ENCODE measurements around the gene PDXDC1. TPM values are rescaled to one million over a fixed set of nuclear protein-coding genes. Genes with fewer than 3 reads are reported as not detected.
"Not testable (repeated sequence)": the region's sequence is repeated elsewhere in the genome, so short reads cannot be mapped to it uniquely, and the experiment has no call there.

The PDXDC1 gene
- total RNA-seq, 1 donor from 2014 or later = 69.1 TPM

DNA sequence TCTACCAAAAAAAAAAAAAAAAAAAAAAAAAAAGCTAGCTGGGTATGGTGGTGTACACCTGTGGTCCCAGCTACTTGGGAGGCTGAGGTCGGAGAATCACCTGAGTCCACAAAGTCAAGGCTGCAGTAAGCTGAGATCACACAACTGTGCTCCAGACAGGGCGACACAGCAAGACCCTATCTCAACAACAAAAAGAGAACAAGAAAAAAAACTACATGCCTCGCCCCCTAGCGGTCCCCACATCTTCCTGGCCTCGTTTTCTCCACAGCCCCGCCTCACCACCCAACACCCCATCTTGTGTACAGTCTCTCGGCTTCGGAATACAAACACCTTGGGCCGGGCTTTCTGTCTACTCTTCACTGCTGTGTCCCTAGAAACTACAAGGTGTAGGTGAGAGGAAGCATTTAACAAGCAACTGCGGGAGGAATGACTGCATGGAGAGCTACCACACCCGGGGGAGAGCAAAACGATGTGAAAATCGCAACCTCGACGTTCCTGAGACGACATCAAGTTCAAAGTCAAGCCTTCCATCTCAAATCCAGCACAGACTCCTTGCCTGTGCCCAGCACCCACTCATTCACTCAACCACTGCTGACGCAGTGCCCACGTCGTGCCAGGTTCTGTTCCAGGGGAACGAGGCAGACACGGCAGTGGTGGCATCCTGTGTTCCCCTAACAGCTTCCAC is 72.0 kb downstream of the PDXDC1 start:
- H3K27ac Mint-ChIP-seq = no peak overlapping the region

DNA sequence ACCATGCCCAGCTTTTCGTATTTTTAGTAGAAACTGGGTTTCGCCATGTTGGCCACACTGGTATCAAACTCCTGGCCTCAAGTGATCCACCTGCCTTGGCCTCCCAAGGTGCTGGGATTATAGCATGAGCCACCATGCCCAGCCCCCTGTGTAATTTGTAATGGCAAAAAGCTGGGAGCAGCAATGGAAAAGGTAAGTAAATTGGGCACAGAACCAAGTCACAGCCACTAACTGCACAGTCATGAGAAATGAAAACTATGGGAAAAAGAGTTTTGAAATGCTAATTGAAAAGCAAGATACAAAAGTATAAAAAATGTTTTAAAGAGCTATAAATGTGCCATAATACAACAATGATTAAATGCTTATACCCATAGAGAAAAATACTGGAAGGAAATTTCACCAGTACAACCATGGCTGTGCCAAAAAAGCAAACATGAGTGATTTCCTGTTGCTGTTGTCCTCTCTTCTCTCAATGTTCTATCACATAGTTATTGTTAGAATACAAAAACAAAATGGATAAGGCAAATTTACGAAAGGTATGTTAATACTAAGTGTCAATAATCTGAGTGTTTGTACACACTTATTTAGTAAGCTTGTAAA is 74.9 kb downstream of the PDXDC1 start:
- Histone ChIP-seq H3K27me3 (no peaks in the 10 kb centered on the region), H3K4me2 (no peak overlapping the region), H3K4me1 (no peaks in the 10 kb centered on the region), H3K9me3 (ENCODE audit: low read depth) (no peaks in the 10 kb centered on the region), H2AFZ (replicated peaks) (no peak overlapping the region), H4K20me1 (ENCODE audit: low read depth) (peaks cover 4% of the 10 kb centered on the region), H3K9ac (no peak overlapping the region), H3K27ac (no peak overlapping the region), H3K79me2 (ENCODE audit: low read depth) (peaks cover 42% of the 10 kb centered on the region), H3K4me3 (no peak overlapping the region), H3F3A (ENCODE audit: low read depth) (no peaks in the 10 kb centered on the region), H3K36me3 (no peaks in the 10 kb centered on the region)
- TF ChIP-seq EZH2phosphoT487 (IDR thresholded peaks at IDR 0.05) (no peak), EZH2 (IDR thresholded peaks at IDR 0.05) (no peak)
- TF ChIP-seq, protein P1, sequence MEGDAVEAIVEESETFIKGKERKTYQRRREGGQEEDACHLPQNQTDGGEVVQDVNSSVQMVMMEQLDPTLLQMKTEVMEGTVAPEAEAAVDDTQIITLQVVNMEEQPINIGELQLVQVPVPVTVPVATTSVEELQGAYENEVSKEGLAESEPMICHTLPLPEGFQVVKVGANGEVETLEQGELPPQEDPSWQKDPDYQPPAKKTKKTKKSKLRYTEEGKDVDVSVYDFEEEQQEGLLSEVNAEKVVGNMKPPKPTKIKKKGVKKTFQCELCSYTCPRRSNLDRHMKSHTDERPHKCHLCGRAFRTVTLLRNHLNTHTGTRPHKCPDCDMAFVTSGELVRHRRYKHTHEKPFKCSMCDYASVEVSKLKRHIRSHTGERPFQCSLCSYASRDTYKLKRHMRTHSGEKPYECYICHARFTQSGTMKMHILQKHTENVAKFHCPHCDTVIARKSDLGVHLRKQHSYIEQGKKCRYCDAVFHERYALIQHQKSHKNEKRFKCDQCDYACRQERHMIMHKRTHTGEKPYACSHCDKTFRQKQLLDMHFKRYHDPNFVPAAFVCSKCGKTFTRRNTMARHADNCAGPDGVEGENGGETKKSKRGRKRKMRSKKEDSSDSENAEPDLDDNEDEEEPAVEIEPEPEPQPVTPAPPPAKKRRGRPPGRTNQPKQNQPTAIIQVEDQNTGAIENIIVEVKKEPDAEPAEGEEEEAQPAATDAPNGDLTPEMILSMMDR (IDR thresholded peaks at IDR 0.05) = no peak
- Mint-ChIP-seq H3K27ac (no peak overlapping the region), H3K9me3 (no peaks in the 10 kb centered on the region), H3K36me3 (peaks cover 7% of the 10 kb centered on the region), H3K4me1 (peaks cover 7% of the 10 kb centered on the region), H3K27me3 (ENCODE audit: insufficient read depth, low read depth) (peaks cover 2% of the 10 kb centered on the region), H3K4me3 (no peak overlapping the region)
- DNase-seq (ENCODE audit: low spot score) = no peak

More for the DNA sequence above, 72.0 kb downstream of the PDXDC1 start:
- TF ChIP-seq EZH2 (IDR thresholded peaks at IDR 0.05) (no peak), EZH2phosphoT487 (IDR thresholded peaks at IDR 0.05) (no peak)
- TF ChIP-seq, protein P1 (IDR thresholded peaks at IDR 0.05) = no peak
- Mint-ChIP-seq H3K4me3 (no peak overlapping the region), H3K36me3 (peaks cover 7% of the 10 kb centered on the region), H3K27me3 (ENCODE audit: insufficient read depth, low read depth) (peaks cover 2% of the 10 kb centered on the region), H3K4me1 (no peaks in the 10 kb centered on the region), H3K9me3 (no peaks in the 10 kb centered on the region)
- Histone ChIP-seq H4K20me1 (ENCODE audit: low read depth) (no peaks in the 10 kb centered on the region), H3K36me3 (no peaks in the 10 kb centered on the region), H2AFZ (replicated peaks) (no peak overlapping the region), H3K27ac (no peak overlapping the region), H3K4me1 (no peaks in the 10 kb centered on the region), H3K4me2 (no peak overlapping the region), H3K4me3 (no peak overlapping the region), H3K27me3 (no peaks in the 10 kb centered on the region), H3F3A (ENCODE audit: low read depth) (no peaks in the 10 kb centered on the region), H3K9me3 (ENCODE audit: low read depth) (no peaks in the 10 kb centered on the region), H3K79me2 (ENCODE audit: low read depth) (peaks cover 18% of the 10 kb centered on the region), H3K9ac (no peak overlapping the region)
- DNase-seq (ENCODE audit: low spot score) = no peak

DNA sequence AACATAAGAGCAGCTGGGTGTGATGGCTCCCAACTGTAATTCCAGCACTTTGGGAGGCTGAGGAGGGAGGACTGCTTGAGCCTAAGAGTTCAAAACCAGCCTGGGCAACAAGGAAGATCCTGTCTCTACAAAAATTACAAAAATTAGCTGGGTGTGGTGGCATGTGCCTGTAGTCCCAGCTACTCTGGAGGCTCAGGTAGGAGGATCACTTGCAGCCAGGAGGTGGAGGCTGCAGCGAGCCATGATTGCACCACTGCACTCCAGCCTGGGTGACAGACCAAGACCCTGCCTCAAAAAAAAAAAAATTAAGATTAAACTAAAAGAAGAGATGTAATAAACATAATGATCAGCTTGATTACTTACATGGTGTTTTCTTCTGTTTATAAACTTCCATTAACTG is 75.6 kb downstream of the PDXDC1 start:
- not testable (repeated sequence) for H3K36me3 Mint-ChIP-seq; H3F3A ChIP-seq (ENCODE audit: low read depth); H3K4me2 ChIP-seq; DNase-seq (ENCODE audit: low spot score); H3K27ac Mint-ChIP-seq; H3K27me3 Mint-ChIP-seq (ENCODE audit: insufficient read depth, low read depth); H3K4me1 ChIP-seq; H3K9me3 Mint-ChIP-seq; H2AFZ ChIP-seq (replicated peaks); H3K27ac ChIP-seq; H3K27me3 ChIP-seq; H3K36me3 ChIP-seq; H3K9ac ChIP-seq; H4K20me1 ChIP-seq (ENCODE audit: low read depth); H3K4me3 ChIP-seq; H3K4me3 Mint-ChIP-seq; H3K9me3 ChIP-seq (ENCODE audit: low read depth)
- H3K4me1 Mint-ChIP-seq = peaks cover 12% of the 10 kb centered on the region
- peaks cover 50% of the 10 kb centered on the region for H3K79me2 ChIP-seq (ENCODE audit: low read depth)

DNA sequence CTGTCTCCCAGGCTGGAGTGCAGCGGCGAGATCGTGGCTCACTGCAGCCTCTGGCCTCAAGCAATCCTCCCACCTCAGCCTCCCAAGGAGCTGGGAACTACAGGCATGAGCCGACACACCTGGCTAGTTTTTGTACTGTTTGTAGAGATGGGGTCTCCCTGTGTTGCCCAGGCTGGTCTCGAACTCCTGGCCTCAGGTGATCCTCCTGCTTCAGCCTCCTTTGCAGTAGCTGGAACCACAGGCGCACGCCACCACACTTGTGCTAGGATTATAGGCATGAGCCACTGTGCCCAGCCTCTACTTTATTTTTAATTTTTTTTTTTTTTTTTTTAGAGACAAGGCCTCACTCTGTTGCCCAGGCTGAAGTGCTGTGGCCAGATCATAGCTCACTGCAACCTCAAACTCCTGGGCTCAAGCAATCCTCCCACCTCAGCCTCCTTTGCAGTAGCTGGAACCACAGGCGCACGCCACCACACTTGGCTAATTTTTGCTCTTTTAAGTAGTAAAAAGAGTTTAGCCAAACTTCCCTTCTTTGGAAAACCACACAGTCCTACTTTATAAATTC is 76.6 kb downstream of the PDXDC1 start:
- H3K36me3 ChIP-seq = no peaks in the 10 kb centered on the region
- H3F3A ChIP-seq (ENCODE audit: low read depth) = peaks cover 4% of the 10 kb centered on the region
- TF ChIP-seq EZH2 (IDR thresholded peaks at IDR 0.05) (no peak), EZH2phosphoT487 (IDR thresholded peaks at IDR 0.05) (no peak)
- TF ChIP-seq, protein P1 (IDR thresholded peaks at IDR 0.05) = no peak
- no peak overlapping the region for H3K4me3 ChIP-seq
- no peak overlapping the region for H3K9ac ChIP-seq
- H3K27me3 ChIP-seq = no peaks in the 10 kb centered on the region
- H3K4me1 ChIP-seq = no peaks in the 10 kb centered on the region
- peaks cover 12% of the 10 kb centered on the region for H3K4me1 Mint-ChIP-seq
- H3K27me3 Mint-ChIP-seq (ENCODE audit: insufficient read depth, low read depth) = no peaks in the 10 kb centered on the region
- no peak overlapping the region for H3K4me2 ChIP-seq
- no peak overlapping the region for H3K4me3 Mint-ChIP-seq
- DNase-seq (ENCODE audit: low spot score) = no peak
- H3K27ac Mint-ChIP-seq = no peak overlapping the region
- peaks cover 4% of the 10 kb centered on the region for H4K20me1 ChIP-seq (ENCODE audit: low read depth)
- no peak overlapping the region for H2AFZ ChIP-seq (replicated peaks)
- H3K9me3 Mint-ChIP-seq = no peaks in the 10 kb centered on the region
- no peak overlapping the region for H3K27ac ChIP-seq
- H3K36me3 Mint-ChIP-seq = peaks cover 7% of the 10 kb centered on the region
- H3K79me2 ChIP-seq (ENCODE audit: low read depth) = peaks cover 51% of the 10 kb centered on the region
- H3K9me3 ChIP-seq (ENCODE audit: low read depth) = no peaks in the 10 kb centered on the region

Measured in neural progenitor cell (in vitro differentiated cells).